K562 (cell line): ENCODE measurements around the gene OR13A1. TPM values are rescaled to one million over a fixed set of nuclear protein-coding genes. Genes with fewer than 3 reads are reported as not detected.
"Not testable (repeated sequence)": the region's sequence is repeated elsewhere in the genome, so short reads cannot be mapped to it uniquely, and the experiment has no call there.

Experiments
- ATAC-seq: fragments of 200-7000 bp; cut with Tn5 transposase; 3 replicates; pipeline ENCODE4 v1.9.1; 2020; ENCODE audit warnings: moderate library complexity
- BruUV-seq: library from RNA; stranded (reverse); fragments of 400-500 nt; replicated peaks from 2 replicates; lab custom pipeline; 2021; lab: Mats Ljungman, UMichigan
- CTCF ChIA-PET: fragments of 300-600 bp; formaldehyde crosslinking; extraction: SDS; loops from one replicate; lab custom pipeline; 2021; ENCODE audit warnings: low intra/inter-chr PET ratio; lab: Yijun Ruan, JAX
- POLR2A ChIA-PET: fragments of 300-600, 350-650 bp; sonication (Branson Sonifier 250); formaldehyde crosslinking; extraction: SDS; loops from one replicate; lab custom pipeline; 2021; ENCODE audit warnings: antibody characterized with exemption, inconsistent platforms; lab: Yijun Ruan, JAX
- DNase-seq, 4 experiments: peaks; one replicate each; pipeline versions ENCODE4 v3.0.0 to v3.0.0-alpha.2; 2011 to 2018; ENCODE audit warnings: low spot score in 3 of 4, mixed read lengths in 3 of 4; ENCODE audit errors: extremely low read depth in 1 of 4
- FAIRE-seq: peaks from 2 replicates; lab custom pipeline; 2011; peaks lifted over from hg19 to GRCh38; lab: Jason Lieb, UNC
- H2AFZ ChIP-seq: 2 replicates; pipeline ENCODE4 v1.6.0; 2011; ENCODE audit warnings: low read depth, low read length, control low read depth, inconsistent platforms
- H3K27ac ChIP-seq: fragments of 200-600 bp; 3 replicates; pipeline ENCODE4 v1.8.0; 2011; ENCODE audit warnings: low read depth, mild to moderate bottlenecking, control low read depth, inconsistent platforms, low read length, moderate library complexity, mixed read lengths; ENCODE audit errors: extremely low read depth
- H3K27me3 ChIP-seq, 2 experiments: fragments of 300-600 bp in 1 of 2; 2 replicates in 1 of 2; 3 replicates in 1 of 2; pipeline versions ENCODE4 v1.6.0 to v1.8.0; 2011; ENCODE audit warnings: inconsistent platforms in 2 of 2, low read length in 2 of 2, mild to moderate bottlenecking in 1 of 2, mixed read lengths in 1 of 2, moderate library complexity in 1 of 2; ENCODE audit not compliant: control insufficient read depth in 2 of 2, insufficient read depth in 2 of 2
- H3K36me3 ChIP-seq: fragments of 300-600 bp; 3 replicates; pipeline ENCODE4 v1.8.0; 2011; ENCODE audit warnings: mild to moderate bottlenecking, low read length, inconsistent platforms; ENCODE audit not compliant: control insufficient read depth, insufficient read depth
- H3K4me1 ChIP-seq, 2 experiments: fragments of 200-600 bp in 1 of 2; replicated peaks in 1 of 2; 2 replicates in 1 of 2; 3 replicates in 1 of 2; pipeline versions ENCODE4 v1.5.1 to v1.8.0; 2011; ENCODE audit warnings: inconsistent platforms in 2 of 2, low read length in 2 of 2, mild to moderate bottlenecking in 1 of 2, mixed read lengths in 1 of 2, moderate library complexity in 1 of 2; ENCODE audit not compliant: control insufficient read depth in 2 of 2, insufficient read depth in 2 of 2
- H3K4me2 ChIP-seq: 2 replicates; pipeline ENCODE4 v1.6.1; 2011; ENCODE audit warnings: low read length, control low read depth, inconsistent platforms, mixed read lengths; ENCODE audit not compliant: insufficient read depth
- H3K4me3 ChIP-seq: fragments of 200-600 bp; sonication (generic), shearing (Covaris generic); 2 replicates; pipeline ENCODE4 v1.5.1; 2016; ENCODE audit warnings: control low read depth, inconsistent platforms
- H3K79me2 ChIP-seq: fragments of 200-600 bp; 3 replicates; pipeline ENCODE4 v1.8.0; 2011; ENCODE audit warnings: low read length, inconsistent platforms; ENCODE audit not compliant: control insufficient read depth, insufficient read depth
- H3K9ac ChIP-seq, 2 experiments: 2 replicates each; pipeline versions ENCODE4 v1.6.0 to v1.6.1; 2011; ENCODE audit warnings: low read depth in 2 of 2, low read length in 2 of 2, control low read depth in 1 of 2, inconsistent platforms in 1 of 2, mild to moderate bottlenecking in 1 of 2, mixed read lengths in 1 of 2; ENCODE audit not compliant: insufficient read depth in 1 of 2
- H3K9me1 ChIP-seq: one replicate; pipeline ENCODE4 v1.6.0; 2011; ENCODE audit warnings: inconsistent platforms, mild to moderate bottlenecking, low read length, moderate library complexity; ENCODE audit not compliant: control insufficient read depth, insufficient read depth
- H3K9me3 ChIP-seq: replicated peaks from 2 replicates; pipeline ENCODE4 v1.5.1; 2011; ENCODE audit warnings: low read depth, low read length, inconsistent platforms; ENCODE audit not compliant: control insufficient read depth, insufficient read depth
- H4K20me1 ChIP-seq: replicated peaks from 2 replicates; pipeline ENCODE4 v1.6.1; 2011; ENCODE audit warnings: low read length, inconsistent platforms, mixed read lengths; ENCODE audit not compliant: control insufficient read depth, insufficient read depth
- BCOR ChIP-seq: fragments of 450-650 bp; IDR thresholded peaks from 2 replicates; pipeline ENCODE4 v1.6.1; 2016
- EGR1 ChIP-seq: fragments of 450-650 bp; conservative IDR thresholded peaks from 2 replicates; pipeline ENCODE4 v1.6.1; 2017; ENCODE audit warnings: mild to moderate bottlenecking
- HDAC8 ChIP-seq: fragments of 450-650 bp; IDR thresholded peaks from 2 replicates; pipeline ENCODE4 v1.6.1; 2016; ENCODE audit warnings: mild to moderate bottlenecking, missing genetic modification characterization, moderate library complexity, missing compliant biosample characterization
- KDM1A ChIP-seq, 2 experiments: fragments of 450-650 bp; IDR thresholded peaks; 2 replicates each; pipeline ENCODE4 v1.6.1; 2016; ENCODE audit warnings: mild to moderate bottlenecking in 2 of 2
- NCOA1 ChIP-seq: fragments of 450-650 bp; IDR thresholded peaks from 2 replicates; pipeline ENCODE4 v1.6.1; 2016; ENCODE audit warnings: low read depth
- NUFIP1 ChIP-seq: fragments of 450-650 bp; IDR thresholded peaks from 2 replicates; pipeline ENCODE4 v1.6.1; 2018; ENCODE audit not compliant: partially characterized antibody
- RB1 ChIP-seq: fragments of 450-650 bp; IDR thresholded peaks from 2 replicates; pipeline ENCODE4 v1.6.1; 2017; ENCODE audit warnings: low read depth, mild to moderate bottlenecking
- RUNX1 ChIP-seq: sonication (generic); IDR thresholded peaks from 2 replicates; pipeline ENCODE4 v1.6.1; 2016; ENCODE audit warnings: antibody characterized with exemption, low read depth
- SRSF7 ChIP-seq: fragments of 200-400 bp; formaldehyde crosslinking; optimal IDR thresholded peaks from 2 replicates; pipeline ENCODE3; 2017; ENCODE audit warnings: mild to moderate bottlenecking, low read depth, low read length
- TCF3 ChIP-seq: sonication (generic); formaldehyde crosslinking; IDR thresholded peaks from 2 replicates; pipeline ENCODE4 v1.4.0; 2020; ENCODE audit warnings: mild to moderate bottlenecking, missing genetic modification reagents
- TEAD4 ChIP-seq, 2 experiments: sonication (generic) in 1 of 2; formaldehyde crosslinking in 1 of 2; IDR thresholded peaks; 2 replicates each; pipeline versions ENCODE4 v1.6.1 to v1.8.0; 2012 to 2022; ENCODE audit warnings: borderline replicate concordance in 1 of 2, inconsistent platforms in 1 of 2, low read length in 1 of 2, mild to moderate bottlenecking in 1 of 2, missing genetic modification reagents in 1 of 2
- ZBTB7A ChIP-seq: IDR thresholded peaks from 2 replicates; pipeline ENCODE4 v1.6.1; 2011; ENCODE audit warnings: low read depth, mild to moderate bottlenecking, low read length, moderate library complexity, borderline replicate concordance; ENCODE audit not compliant: control insufficient read depth
- ZNF146 ChIP-seq: IDR thresholded peaks from one replicate; pipeline ENCODE4 v1.6.1; 2018; ENCODE audit warnings: missing compliant biosample characterization; ENCODE audit not compliant: unreplicated experiment
- ZNF3 ChIP-seq: fragments of 250-450 bp; sonication (Bioruptor Pico); IDR thresholded peaks from 2 replicates; pipeline ENCODE4 v1.5.0; 2021; ENCODE audit warnings: mild to moderate bottlenecking, moderate library complexity
- WGBS: fragments of 100-300 bp; shearing (Covaris generic); methylation state at CpG from one replicate; pipeline ENCODE4 v1.1.6; 2016; ENCODE audit warnings: low coverage, mixed read lengths; ENCODE audit not compliant: insufficient coverage; ENCODE audit errors: missing lambda C conversion rate; 5-methylcytosine and 5-hydroxymethylcytosine counted together
- in situ Hi-C: fragments of 300-500 bp; cut with MboI; formaldehyde crosslinking; loops from 4 replicates; pipeline ENCODE4 v1.15.0; 2018; ENCODE audit warnings: inconsistent platforms, mixed read lengths
- intact Hi-C: fragments of 100-400 bp; cut with micrococcal nuclease; formaldehyde crosslinking; loops from 2 replicates; pipeline ENCODE4 v1.14.2; 2022
- polyA plus RNA-seq, 8 experiments: library from polyadenylated mRNA; depleted of rRNA in 4 of 8; stranded (reverse) in 5 of 8; unstranded in 3 of 8; fragments of >200 nt; fragmentation: Nextera tagmentation in 2 of 8; fragmentation: Illumina TruSeq in 1 of 8; extraction: Ambion mirVana in 2 of 8; extraction: Trizol in 1 of 8; gene quantifications; 2 replicates each; pipeline versions ENCODE4 v1.2.1 to v1.2.3, GENCODE V29; 2011 to 2014; ENCODE audit warnings: inconsistent platforms in 1 of 8, missing spikeins in 1 of 8
- total RNA-seq, 7 experiments: library from RNA; depleted of rRNA in 6 of 7; stranded (reverse); fragments of >200 nt in 6 of 7; fragmentation: Illumina TruSeq in 2 of 7; extraction: Trizol in 2 of 7; gene quantifications; 2 replicates each; pipeline versions ENCODE4 v1.2.1 to v1.2.3, GENCODE V29; 2011 to 2021; ENCODE audit warnings: low replicate concordance in 1 of 7
- TF ChIP-seq, protein P1 (sequence below): fragments of 250-450 bp; sonication (Bioruptor Pico); IDR thresholded peaks from 2 replicates; pipeline ENCODE4 v1.5.0; 2020; ENCODE audit warnings: mild to moderate bottlenecking, borderline replicate concordance
- TF ChIP-seq, protein P2 (sequence below): fragments of 250-450 bp; sonication (Bioruptor Pico); IDR thresholded peaks from 2 replicates; pipeline ENCODE4 v1.5.0; 2021

The OR13A1 gene
- total and polyA plus RNA-seq, 9 of the 15 experiments (the other 6 are each of a cell fraction or from before 2014, with no cell fraction given): 0.03 to 0.11 (median 0.06) TPM; not detected in 3

- intact Hi-C loops, ATAC-seq, DNase-seq, H3K27me3 ChIP-seq, H3K4me1 ChIP-seq, H3K9me3 ChIP-seq, H3K9ac ChIP-seq, H3K79me2 ChIP-seq, CTCF ChIA-PET, H3K4me2 ChIP-seq, FAIRE-seq, H4K20me1 ChIP-seq, POLR2A ChIA-PET, H2AFZ ChIP-seq, H3K4me3 ChIP-seq, in situ Hi-C loops, H3K36me3 ChIP-seq, BruUV-seq, H3K9me1 ChIP-seq, H3K27ac ChIP-seq: not testable (repeated sequence)
- TF ChIP-seq BCOR: peak; percentile 44
- TF ChIP-seq KDM1A (IDR thresholded peaks at IDR 0.05): peak in 1 of 2 experiments; percentile 39; a peak in 1 of 4 replicates
- TF ChIP-seq ZNF146 (CRISPR knock-in tag): peak; percentile 94
- peak; percentile 43; the same call in 1 of the 2 replicates for TF ChIP-seq ZNF3 (CRISPR knock-in tag)
- WGBS: 8% methylated on average over 1 of the region's 1 CpG
Observed at GRCh38 chr10:45326864-45327263, 11.5 kb upstream of the OR13A1 start.

GRCh38 chr10:45325116-45325515, 9.7 kb upstream of the OR13A1 start:
- FAIRE-seq: no peak
- POLR2A ChIA-PET: interaction anchor here (1.0 to 1.2 kb wide), 2 partner anchors 10 to 14 kb away, joined by 3 read pairs; no protein-coding TSS in a partner anchor
- TF ChIP-seq TEAD4 (IDR thresholded peaks at IDR 0.05; ENCODE audit: low read length): no peak
- no peak for TF ChIP-seq TEAD4 (CRISPR knock-in tag; IDR thresholded peaks at IDR 0.05; ENCODE audit: borderline replicate concordance)
- no peak for TF ChIP-seq ZBTB7A
- TF ChIP-seq NCOA1: no peak
- TF ChIP-seq, protein P1, sequence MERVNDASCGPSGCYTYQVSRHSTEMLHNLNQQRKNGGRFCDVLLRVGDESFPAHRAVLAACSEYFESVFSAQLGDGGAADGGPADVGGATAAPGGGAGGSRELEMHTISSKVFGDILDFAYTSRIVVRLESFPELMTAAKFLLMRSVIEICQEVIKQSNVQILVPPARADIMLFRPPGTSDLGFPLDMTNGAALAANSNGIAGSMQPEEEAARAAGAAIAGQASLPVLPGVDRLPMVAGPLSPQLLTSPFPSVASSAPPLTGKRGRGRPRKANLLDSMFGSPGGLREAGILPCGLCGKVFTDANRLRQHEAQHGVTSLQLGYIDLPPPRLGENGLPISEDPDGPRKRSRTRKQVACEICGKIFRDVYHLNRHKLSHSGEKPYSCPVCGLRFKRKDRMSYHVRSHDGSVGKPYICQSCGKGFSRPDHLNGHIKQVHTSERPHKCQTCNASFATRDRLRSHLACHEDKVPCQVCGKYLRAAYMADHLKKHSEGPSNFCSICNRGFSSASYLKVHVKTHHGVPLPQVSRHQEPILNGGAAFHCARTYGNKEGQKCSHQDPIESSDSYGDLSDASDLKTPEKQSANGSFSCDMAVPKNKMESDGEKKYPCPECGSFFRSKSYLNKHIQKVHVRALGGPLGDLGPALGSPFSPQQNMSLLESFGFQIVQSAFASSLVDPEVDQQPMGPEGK (CRISPR knock-in tag): no peak
- TF ChIP-seq RB1: no peak
- TF ChIP-seq NUFIP1: no peak
- TF ChIP-seq, protein P2, sequence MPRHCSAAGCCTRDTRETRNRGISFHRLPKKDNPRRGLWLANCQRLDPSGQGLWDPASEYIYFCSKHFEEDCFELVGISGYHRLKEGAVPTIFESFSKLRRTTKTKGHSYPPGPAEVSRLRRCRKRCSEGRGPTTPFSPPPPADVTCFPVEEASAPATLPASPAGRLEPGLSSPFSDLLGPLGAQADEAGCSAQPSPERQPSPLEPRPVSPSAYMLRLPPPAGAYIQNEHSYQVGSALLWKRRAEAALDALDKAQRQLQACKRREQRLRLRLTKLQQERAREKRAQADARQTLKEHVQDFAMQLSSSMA (CRISPR knock-in tag): no peak
- TF ChIP-seq RUNX1: no peak
- no peak for TF ChIP-seq SRSF7
- no peak for TF ChIP-seq HDAC8 (tag)
- TF ChIP-seq EGR1: no peak
- TF ChIP-seq TCF3 (CRISPR knock-in tag): no peak

More at GRCh38 chr10:45325116-45325515, 9.7 kb upstream of the OR13A1 start:
- no peaks in the 10 kb centered on the region for H3K27me3 ChIP-seq
- no TSS peak for BruUV-seq
- no peak for DNase-seq
- no peak overlapping the region for H3K9ac ChIP-seq
- H3K9me1 ChIP-seq: no peaks in the 10 kb centered on the region
- 8% methylated on average over 1 of the region's 1 CpG for WGBS
- no peak overlapping the region for H3K4me2 ChIP-seq
- CTCF ChIA-PET: no interaction called here
- no peaks in the 10 kb centered on the region; a peak in 1 of 5 replicates for H3K4me1 ChIP-seq
- H3K4me3 ChIP-seq: no peak overlapping the region
- H3K36me3 ChIP-seq: no peaks in the 10 kb centered on the region
- intact Hi-C loops (no loop called here), in situ Hi-C loops (no loop called here)
- no peaks in the 10 kb centered on the region for H3K9me3 ChIP-seq
- no peaks in the 10 kb centered on the region for H3K79me2 ChIP-seq
- H4K20me1 ChIP-seq: no peaks in the 10 kb centered on the region
- no peak overlapping the region for H2AFZ ChIP-seq
- no peak overlapping the region for H3K27ac ChIP-seq
- no peak for ATAC-seq
